Upper lobe of right lung (tissue), 1 donor: ENCODE results near the gene WFDC9. TPM values are rescaled to one million over a fixed set of nuclear protein-coding genes. Genes with fewer than 3 reads are reported as not detected.

Experiments used
- ATAC-seq: fragments of 200-7000 bp; cut with Tn5 transposase; one replicate; pipeline ENCODE4 v1.9.1; 2020; ENCODE audit warnings: mild to moderate bottlenecking, moderate library complexity
- DNase-seq: peaks from one replicate; pipeline ENCODE4 v3.0.0-alpha.2; 2020
- H3K27ac ChIP-seq: fragments of 200-600 bp; one replicate; pipeline ENCODE4 v1.8.0; 2022
- H3K27me3 ChIP-seq: fragments of 200-600 bp; one replicate; pipeline ENCODE4 v1.8.0; 2022; ENCODE audit warnings: mild to moderate bottlenecking
- H3K36me3 ChIP-seq: fragments of 200-600 bp; one replicate; pipeline ENCODE4 v1.8.0; 2022
- H3K4me1 ChIP-seq: fragments of 200-600 bp; one replicate; pipeline ENCODE4 v1.8.0; 2022
- H3K4me3 ChIP-seq: fragments of 200-600 bp; one replicate; pipeline ENCODE4 v1.8.0; 2022; ENCODE audit warnings: mild to moderate bottlenecking
- H3K9me3 ChIP-seq: fragments of 200-600 bp; one replicate; pipeline ENCODE4 v1.8.0; 2022
- CTCF ChIP-seq: fragments of 200-600 bp; IDR thresholded peaks from one replicate; pipeline ENCODE4 v1.8.0; 2022; ENCODE audit warnings: antibody characterized with exemption
- intact Hi-C: fragments of 100-400 bp; cut with DNase I; formaldehyde crosslinking; loops from one replicate; pipeline ENCODE4 v1.11.0; 2022
- total RNA-seq: library from RNA; stranded (reverse); fragmentation: NEBNext Ultra II Directional; extraction: Animal tissue kit (Norgen Biotek cat#: 25700); gene quantifications from one replicate; pipeline ENCODE4 v1.2.1, GENCODE V29; 2021
- donor health status: DM: no; HTN: yes; CAD: no; lungs with severe emphysema.

WFDC9 gene
- total RNA-seq, 1 donor from 2014 or later = not detected

- Histone ChIP-seq H3K27me3 (no peaks in the 10 kb centered on the region), H3K4me1 (no peaks in the 10 kb centered on the region), H3K36me3 (no peaks in the 10 kb centered on the region), H3K9me3 (no peaks in the 10 kb centered on the region), H3K27ac (no peak within 1 kb of the TSS), H3K4me3 (no peak within 1 kb of the TSS)
- DNase-seq (no peak), ATAC-seq (peak; percentile 98)
- intact Hi-C loops = no loop called here
- TF ChIP-seq CTCF = peak; percentile 69
Measured at GRCh38 chr20:45629496-45630100, 1.5 kb downstream of the WFDC9 start, which contains the start of gene WFDC10A. Gene WFDC10A, plus strand, starts transcription at chr20:45629739. Its CDS starts 75 bp downstream, at chr20:45629814.

- intact Hi-C loops = no loop called here
- Histone ChIP-seq H3K4me1 (no peaks in the 10 kb centered on the region), H3K4me3 (no peak overlapping the region), H3K36me3 (no peaks in the 10 kb centered on the region), H3K27ac (no peak overlapping the region), H3K9me3 (no peaks in the 10 kb centered on the region), H3K27me3 (no peaks in the 10 kb centered on the region)
- no peak for ATAC-seq
- no peak for DNase-seq
- TF ChIP-seq CTCF = no peak
Measured at GRCh38 chr20:45626540-45626939, 4.5 kb downstream of the WFDC9 start.

GRCh38 chr20:45621593-45621992 is 9.5 kb downstream of the WFDC9 start:
- no peaks in the 10 kb centered on the region for H3K9me3 ChIP-seq
- intact Hi-C loops = no loop called here
- no peak for TF ChIP-seq CTCF
- H3K36me3 ChIP-seq = no peaks in the 10 kb centered on the region
- H3K27ac ChIP-seq = no peak overlapping the region
- no peaks in the 10 kb centered on the region for H3K27me3 ChIP-seq
- no peak overlapping the region for H3K4me3 ChIP-seq
- no peak for DNase-seq
- no peaks in the 10 kb centered on the region for H3K4me1 ChIP-seq
- no peak for ATAC-seq

- intact Hi-C loops = no loop called here
- ATAC-seq = no peak
- Histone ChIP-seq H3K4me1 (no peaks in the 10 kb centered on the region), H3K27me3 (no peaks in the 10 kb centered on the region), H3K27ac (no peak overlapping the region), H3K9me3 (no peaks in the 10 kb centered on the region), H3K36me3 (no peaks in the 10 kb centered on the region), H3K4me3 (no peak overlapping the region)
- DNase-seq = no peak
- TF ChIP-seq CTCF = no peak
Measured at GRCh38 chr20:45617591-45617990, 13.5 kb downstream of the WFDC9 start.

- H3K36me3 ChIP-seq = no peaks in the 10 kb centered on the region
- no peak overlapping the region for H3K4me3 ChIP-seq
- H3K27me3 ChIP-seq = no peaks in the 10 kb centered on the region
- H3K27ac ChIP-seq = no peak overlapping the region
- DNase-seq (no peak), ATAC-seq (no peak)
- no peak for TF ChIP-seq CTCF
- intact Hi-C loops = no loop called here
- H3K4me1 ChIP-seq = no peaks in the 10 kb centered on the region
- no peaks in the 10 kb centered on the region for H3K9me3 ChIP-seq
Measured at GRCh38 chr20:45612314-45612713, 18.8 kb downstream of the WFDC9 start.

- DNase-seq (no peak), ATAC-seq (peak; percentile 91)
- TF ChIP-seq CTCF = no peak
- H3K9me3 ChIP-seq = no peaks in the 10 kb centered on the region
- intact Hi-C loops = no loop called here
- H3K36me3 ChIP-seq = no peaks in the 10 kb centered on the region
- H3K4me3 ChIP-seq = no peak overlapping the region
- H3K27ac ChIP-seq = no peak overlapping the region
- H3K4me1 ChIP-seq = no peaks in the 10 kb centered on the region
- no peaks in the 10 kb centered on the region for H3K27me3 ChIP-seq
Measured at GRCh38 chr20:45611054-45611453, 20.0 kb downstream of the WFDC9 start.
